Subcutaneous adipose tissue (tissue), 4 donors: ENCODE measurements around the gene MYH11. TPM values are rescaled to one million over a fixed set of nuclear protein-coding genes. Genes with fewer than 3 reads are reported as not detected.

Source experiments
- total RNA-seq, 4 donors: library from RNA; depleted of rRNA; stranded (reverse); fragments of >200 nt; gene quantifications; one replicate each; pipeline ENCODE4 v1.1.0, GENCODE V29; 2016
- TF ChIP-seq, protein P1 (sequence below): fragments of 450-650 bp; IDR thresholded peaks from one replicate; pipeline ENCODE4 v1.5.1; 2016; ENCODE audit warnings: low read depth, mild to moderate bottlenecking, control low read depth, antibody characterized with exemption, moderate library complexity

MYH11 gene
- total RNA-seq, 4 donors from 2014 or later, result 9.5 to 43.7 (median 23.0) TPM

DNA sequence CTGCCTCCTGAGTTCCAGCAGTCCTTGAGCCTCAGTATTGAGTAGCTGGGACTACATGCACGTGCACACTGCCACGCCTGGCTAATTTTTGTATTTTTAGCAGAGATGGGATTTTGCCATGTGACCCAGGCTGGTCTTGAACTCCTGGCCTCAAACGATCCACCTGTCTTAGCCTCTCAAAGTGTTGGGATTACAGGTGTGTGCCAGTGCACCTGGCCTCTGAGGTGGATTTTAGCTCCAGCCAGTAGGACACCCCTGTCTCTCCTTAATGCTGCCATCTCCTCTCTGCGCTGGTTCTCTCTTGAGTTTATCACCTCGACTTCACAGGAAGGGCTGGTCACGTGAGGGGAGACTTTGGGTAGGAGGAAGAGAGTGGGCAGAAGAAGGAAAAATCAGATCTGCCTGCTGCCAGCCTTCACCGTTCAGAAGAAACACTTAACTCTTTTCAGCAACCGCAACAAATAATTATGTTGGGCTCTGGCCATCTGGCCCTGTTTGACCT, 151.7 kb downstream of the MYH11 start:
- TF ChIP-seq, protein P1, sequence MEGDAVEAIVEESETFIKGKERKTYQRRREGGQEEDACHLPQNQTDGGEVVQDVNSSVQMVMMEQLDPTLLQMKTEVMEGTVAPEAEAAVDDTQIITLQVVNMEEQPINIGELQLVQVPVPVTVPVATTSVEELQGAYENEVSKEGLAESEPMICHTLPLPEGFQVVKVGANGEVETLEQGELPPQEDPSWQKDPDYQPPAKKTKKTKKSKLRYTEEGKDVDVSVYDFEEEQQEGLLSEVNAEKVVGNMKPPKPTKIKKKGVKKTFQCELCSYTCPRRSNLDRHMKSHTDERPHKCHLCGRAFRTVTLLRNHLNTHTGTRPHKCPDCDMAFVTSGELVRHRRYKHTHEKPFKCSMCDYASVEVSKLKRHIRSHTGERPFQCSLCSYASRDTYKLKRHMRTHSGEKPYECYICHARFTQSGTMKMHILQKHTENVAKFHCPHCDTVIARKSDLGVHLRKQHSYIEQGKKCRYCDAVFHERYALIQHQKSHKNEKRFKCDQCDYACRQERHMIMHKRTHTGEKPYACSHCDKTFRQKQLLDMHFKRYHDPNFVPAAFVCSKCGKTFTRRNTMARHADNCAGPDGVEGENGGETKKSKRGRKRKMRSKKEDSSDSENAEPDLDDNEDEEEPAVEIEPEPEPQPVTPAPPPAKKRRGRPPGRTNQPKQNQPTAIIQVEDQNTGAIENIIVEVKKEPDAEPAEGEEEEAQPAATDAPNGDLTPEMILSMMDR, result no peak

DNA sequence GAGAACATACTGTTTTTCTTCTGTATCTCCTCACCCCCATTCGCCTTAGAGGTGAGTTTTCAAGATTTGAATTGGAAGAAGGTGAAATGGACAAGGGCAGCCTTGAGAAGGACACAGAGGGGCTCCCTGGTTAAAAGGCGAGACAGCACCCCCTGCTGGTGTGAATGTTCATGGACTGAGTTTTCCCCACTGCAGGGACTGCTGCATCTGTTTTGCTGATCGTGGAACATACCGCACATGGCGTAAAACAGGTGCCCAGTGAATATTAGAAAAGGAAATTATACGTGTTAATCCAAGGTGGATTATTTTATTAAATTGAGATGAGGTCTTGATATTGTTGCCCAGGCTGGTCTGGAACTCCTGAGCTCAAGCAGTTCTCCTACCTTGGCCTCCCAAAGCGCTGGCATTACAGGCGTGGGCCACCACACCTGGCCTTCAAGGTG, 152.3 kb downstream of the MYH11 start:
- TF ChIP-seq, protein P1, result no peak

GRCh38 chr16:15703029-15703736, 153.6 kb downstream of the MYH11 start:
- TF ChIP-seq, protein P1, result no peak

- TF ChIP-seq, protein P1, result no peak
Measured at GRCh38 chr16:15701975-15702970, 154.6 kb downstream of the MYH11 start.

- TF ChIP-seq, protein P1, result no peak
Measured at GRCh38 chr16:15701367-15701766, 155.5 kb downstream of the MYH11 start.

- TF ChIP-seq, protein P1, result no peak
Measured at GRCh38 chr16:15699819-15700218, 157.0 kb downstream of the MYH11 start.

DNA sequence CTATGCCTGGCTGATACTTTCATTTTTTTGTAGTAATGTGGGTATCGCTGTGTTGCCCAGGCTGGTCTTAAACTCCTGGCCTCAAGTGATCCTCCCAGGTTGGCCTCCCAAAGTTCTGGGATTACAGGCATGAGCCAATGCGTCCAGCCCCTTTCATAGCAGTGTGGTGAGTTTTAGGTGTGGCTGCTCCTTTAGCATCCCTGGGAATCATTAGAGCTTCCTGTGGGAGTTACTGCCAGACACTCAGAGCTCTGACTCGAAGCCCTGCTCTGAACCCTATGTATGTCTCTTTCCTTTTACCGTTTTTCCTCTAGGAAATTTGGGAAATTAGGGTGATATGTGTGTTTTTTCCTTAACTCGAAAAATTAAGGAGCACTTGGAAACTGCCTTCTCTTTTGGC, 162.3 kb downstream of the MYH11 start:
- TF ChIP-seq, protein P1, result no peak
